ENCODE results near the gene NOX4. TPM values are rescaled to one million over a fixed set of nuclear protein-coding genes. Genes with fewer than 3 reads are reported as not detected.

Gene NOX4
- total and polyA plus RNA-seq, 9 of the 15 experiments (the other 6 are each of a cell fraction or from before 2014, with no cell fraction given): not detected

GRCh38 chr11:89493431-89493830 is 2.3 kb upstream of the NOX4 start:
- WGBS (ENCODE audit: insufficient coverage, low coverage, missing lambda C conversion rate): 2% methylated on average over 3 of the region's 3 CpGs
- no peaks in the 10 kb centered on the region for H3K79me2 ChIP-seq (ENCODE audit: control insufficient read depth, insufficient read depth, low read length)
- no peak for FAIRE-seq
- H3K27me3 ChIP-seq (ENCODE audit: control insufficient read depth in 2 of 2, insufficient read depth in 2 of 2, low read length in 2 of 2): no peaks in the 10 kb centered on the region
- no peak for DNase-seq (ENCODE audit: extremely low read depth in 1 of 4, low spot score in 3 of 4)
- TF ChIP-seq MLX (CRISPR knock-in tag; conservative IDR thresholded peaks at IDR 0.05): no peak
- TF ChIP-seq SREBF2 (CRISPR knock-in tag; IDR thresholded peaks at IDR 0.05): no peak
- TF ChIP-seq ZNF695 (CRISPR knock-in tag; IDR thresholded peaks at IDR 0.05): no peak
- no peak for TF ChIP-seq HLTF (IDR thresholded peaks at IDR 0.05)
- no peak for TF ChIP-seq ZNF717 (CRISPR knock-in tag; IDR thresholded peaks at IDR 0.05)
- no peak for TF ChIP-seq RUNX1 (IDR thresholded peaks at IDR 0.05; ENCODE audit: low read depth)
- no peak for TF ChIP-seq CBX1 (IDR thresholded peaks at IDR 0.05; ENCODE audit: low read depth)
- no peak for TF ChIP-seq PCBP1 (IDR thresholded peaks at IDR 0.05; ENCODE audit: low read depth, low read length, poor library complexity, severe bottlenecking)
- no peak for TF ChIP-seq KDM4B (IDR thresholded peaks at IDR 0.05; ENCODE audit: borderline replicate concordance in 2 of 2, low read depth in 1 of 2)
- TF ChIP-seq HDAC6 (IDR thresholded peaks at IDR 0.05; ENCODE audit: low read depth, low read length): no peak
- no peak overlapping the region for H2AFZ ChIP-seq (ENCODE audit: low read depth, low read length)
- H4K20me1 ChIP-seq (replicated peaks; ENCODE audit: control insufficient read depth, insufficient read depth, low read length): no peaks in the 10 kb centered on the region
- no peaks in the 10 kb centered on the region for H3K4me1 ChIP-seq (replicated peaks in 1 of 2; ENCODE audit: control insufficient read depth in 2 of 2, insufficient read depth in 2 of 2, low read length in 2 of 2)
- ATAC-seq: no peak
- no peak overlapping the region for H3K9ac ChIP-seq (ENCODE audit: insufficient read depth in 1 of 2, low read depth in 2 of 2, low read length in 2 of 2)
- no peaks in the 10 kb centered on the region for H3K9me1 ChIP-seq (ENCODE audit: control insufficient read depth, insufficient read depth, low read length)
- H3K36me3 ChIP-seq (ENCODE audit: control insufficient read depth, insufficient read depth, low read length): no peaks in the 10 kb centered on the region
- H3K9me3 ChIP-seq (replicated peaks; ENCODE audit: control insufficient read depth, insufficient read depth, low read depth, low read length): no peaks in the 10 kb centered on the region
- in situ Hi-C loops (cut with MboI) (no loop called here), intact Hi-C loops (cut with micrococcal nuclease) (no loop called here)
- H3K4me2 ChIP-seq (ENCODE audit: insufficient read depth, low read length): no peak overlapping the region
- H3K4me3 ChIP-seq: no peak overlapping the region
- ChIA-PET POLR2A (no interaction called here), CTCF (ENCODE audit: low intra/inter-chr PET ratio) (no interaction called here)
- BruUV-seq (replicated peaks): no TSS peak
- no peak overlapping the region for H3K27ac ChIP-seq (ENCODE audit: extremely low read depth, low read depth, low read length)

Data from K562 (cell line).